HG03565 (cell line): ENCODE data around the gene DFFB.

Experiments used
- ATAC-seq: cut with Tn5 transposase; IDR thresholded peaks from one replicate; pipeline ENCODE4 v1.9.1; 2021; ENCODE audit warnings: mild to moderate bottlenecking, moderate library complexity; ENCODE audit not compliant: unreplicated experiment

DFFB gene

DNA sequence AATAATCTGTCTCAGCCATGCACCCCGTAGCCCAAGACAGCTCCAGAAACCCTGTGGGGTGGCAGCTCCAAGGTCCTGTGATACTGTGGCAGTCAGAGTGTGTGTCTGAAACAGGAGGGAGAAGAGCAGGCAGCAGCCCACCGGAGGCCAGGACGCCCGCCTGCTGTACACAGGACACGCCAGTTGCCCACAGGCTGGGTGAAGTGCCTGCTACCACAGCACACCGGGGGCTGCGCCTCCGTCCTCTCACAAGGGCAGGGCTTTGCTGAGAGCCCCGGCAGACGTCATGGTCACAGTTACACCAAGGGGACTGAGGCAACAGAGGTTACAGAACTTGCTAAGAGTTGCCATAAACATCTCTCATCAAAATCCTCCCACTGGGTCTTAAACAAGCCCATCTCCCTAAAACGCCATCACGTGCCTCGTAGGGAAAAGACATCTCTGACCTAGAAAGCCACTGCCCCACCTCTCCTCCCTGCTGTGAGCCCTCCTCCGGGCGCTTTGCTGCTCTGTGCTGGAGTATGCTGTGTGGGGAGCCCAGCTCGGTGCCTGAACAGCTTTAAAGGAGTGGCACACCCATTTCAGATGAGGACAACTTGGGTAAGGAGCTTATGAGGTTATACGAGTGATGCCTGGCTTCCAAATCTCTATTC, 37.5 kb downstream of the DFFB start:
- ATAC-seq = no peak

- ATAC-seq = no peak
These were observed 38.1 kb downstream of the DFFB start for GRCh38 chr1:3895279-3895950.

GRCh38 chr1:3895951-3896325, 38.7 kb downstream of the DFFB start:
- ATAC-seq = no peak

DNA sequence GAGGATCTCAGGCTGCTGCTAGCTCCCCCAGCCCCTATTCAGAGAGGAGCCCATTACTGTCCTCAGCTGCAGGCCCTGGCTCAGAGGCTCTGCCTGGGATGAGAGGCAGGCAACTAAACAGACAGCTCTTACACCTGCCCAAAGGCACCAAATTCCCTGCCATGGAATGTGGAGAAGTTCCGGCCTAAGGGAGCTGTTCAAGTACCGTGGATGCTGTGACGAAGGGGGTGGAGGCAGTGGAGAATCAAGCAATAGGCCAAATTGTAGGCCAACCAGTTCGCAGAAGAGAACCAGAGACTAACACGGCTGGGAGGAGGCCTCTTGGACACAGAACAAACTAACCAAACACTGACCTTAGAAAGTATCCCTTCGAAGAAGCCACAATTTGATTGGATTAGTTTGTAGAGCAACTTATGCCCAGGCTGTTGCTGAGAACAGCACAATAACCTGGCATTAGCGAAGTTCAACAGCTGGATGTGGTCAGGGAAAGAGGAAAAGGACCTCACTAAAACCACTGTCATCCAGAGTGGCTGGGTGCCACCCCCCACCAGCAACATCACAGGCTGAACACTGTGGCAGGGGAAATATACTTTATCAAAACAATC, 39.2 kb downstream of the DFFB start:
- ATAC-seq = no peak

DNA sequence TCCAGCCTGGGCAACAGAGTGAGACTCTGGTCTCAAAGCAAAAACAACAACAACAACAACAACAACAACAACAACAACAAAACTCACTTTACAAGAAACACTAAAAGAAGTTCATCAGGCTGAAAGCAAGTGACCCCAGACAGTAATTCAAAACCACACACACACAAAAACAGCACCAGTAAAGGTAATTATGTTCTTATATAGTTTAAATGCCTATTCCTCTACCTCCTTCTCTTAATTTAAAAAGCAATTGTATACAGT, 41.1 kb downstream of the DFFB start:
- ATAC-seq = no peak

- ATAC-seq = no peak
These were observed 41.9 kb downstream of the DFFB start for GRCh38 chr1:3898994-3899753.

DNA sequence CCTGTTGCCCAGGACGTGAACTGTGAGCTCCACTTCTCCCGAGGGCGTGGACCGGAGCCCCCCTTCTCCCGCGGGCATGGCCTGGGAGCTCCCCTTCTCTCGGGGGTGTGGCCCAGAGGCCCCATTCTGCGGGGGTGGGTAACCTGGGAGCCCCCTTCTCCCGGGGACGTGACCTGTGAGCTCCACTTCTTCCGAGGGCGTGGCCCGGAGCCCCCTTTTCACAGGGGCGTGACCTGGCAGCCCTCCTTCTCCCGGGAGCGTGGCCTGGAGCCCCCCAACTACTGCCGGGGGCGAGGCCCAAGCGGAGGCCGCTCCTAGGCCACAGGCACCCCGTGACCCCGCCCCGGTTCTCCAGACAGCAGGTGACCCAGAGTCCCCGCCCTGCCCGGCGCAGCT, 42.5 kb downstream of the DFFB start:
- ATAC-seq = peak; percentile 1

GRCh38 chr1:3900150-3900968, 43.1 kb downstream of the DFFB start, which contains the start of gene C1orf174:
C1orf174 (minus strand) TSS chr1:3900272; CDS start chr1:3900186, 86 bp downstream.
- ATAC-seq = peak; percentile 65

DNA sequence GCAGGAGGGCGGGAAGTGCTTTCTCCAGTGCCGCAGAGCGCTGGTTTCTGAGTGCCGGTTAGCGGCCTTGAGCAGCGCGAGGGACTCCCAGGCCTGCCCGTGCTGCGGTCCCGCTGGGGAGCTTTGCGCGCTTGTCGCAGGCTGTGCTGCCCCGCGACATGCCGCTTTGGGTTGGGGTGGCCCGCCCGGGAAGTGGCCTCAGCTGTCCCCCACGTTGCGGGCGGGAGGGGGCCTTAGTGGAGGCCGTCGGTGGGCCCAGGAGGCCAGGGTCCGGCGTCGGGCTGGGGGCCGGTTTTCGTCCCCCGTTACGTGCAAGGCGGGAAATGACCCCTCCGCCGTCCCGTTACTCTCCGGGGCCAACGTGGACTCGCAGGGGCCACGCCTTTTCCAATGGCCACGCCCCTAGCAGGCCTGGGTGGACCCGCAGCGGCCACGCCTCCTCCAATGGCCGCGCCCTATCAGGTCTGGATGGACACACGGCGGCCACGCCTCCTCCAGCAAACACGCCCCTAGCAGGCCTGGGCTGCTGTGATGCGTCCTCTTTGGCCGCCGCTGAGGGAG, 43.8 kb downstream of the DFFB start:
- peak; percentile 38 for ATAC-seq

DNA sequence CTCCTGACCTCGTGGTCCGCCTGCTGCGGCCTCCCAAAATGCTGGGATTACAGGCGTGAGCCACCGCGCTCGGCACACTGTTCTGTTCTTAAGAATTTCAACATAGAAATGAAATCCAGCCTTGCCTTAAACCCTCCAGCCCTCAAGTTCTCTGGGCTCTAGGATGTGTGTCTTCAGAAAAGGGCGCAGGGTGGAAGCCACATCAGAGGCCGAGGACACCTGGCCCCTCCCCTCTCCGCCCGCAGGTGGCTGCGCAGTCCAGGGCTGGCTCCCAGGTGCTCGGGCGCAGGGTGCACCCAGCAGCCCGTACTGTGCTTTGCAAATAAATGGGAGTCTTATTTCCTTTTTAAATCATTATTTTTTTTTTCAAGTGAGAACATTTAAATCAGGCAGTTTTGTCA, 44.8 kb downstream of the DFFB start:
- ATAC-seq = no peak

GRCh38 chr1:3902571-3903091, 45.4 kb downstream of the DFFB start:
- no peak for ATAC-seq

GRCh38 chr1:3903141-3904005, 46.1 kb downstream of the DFFB start:
- no peak for ATAC-seq

DNA sequence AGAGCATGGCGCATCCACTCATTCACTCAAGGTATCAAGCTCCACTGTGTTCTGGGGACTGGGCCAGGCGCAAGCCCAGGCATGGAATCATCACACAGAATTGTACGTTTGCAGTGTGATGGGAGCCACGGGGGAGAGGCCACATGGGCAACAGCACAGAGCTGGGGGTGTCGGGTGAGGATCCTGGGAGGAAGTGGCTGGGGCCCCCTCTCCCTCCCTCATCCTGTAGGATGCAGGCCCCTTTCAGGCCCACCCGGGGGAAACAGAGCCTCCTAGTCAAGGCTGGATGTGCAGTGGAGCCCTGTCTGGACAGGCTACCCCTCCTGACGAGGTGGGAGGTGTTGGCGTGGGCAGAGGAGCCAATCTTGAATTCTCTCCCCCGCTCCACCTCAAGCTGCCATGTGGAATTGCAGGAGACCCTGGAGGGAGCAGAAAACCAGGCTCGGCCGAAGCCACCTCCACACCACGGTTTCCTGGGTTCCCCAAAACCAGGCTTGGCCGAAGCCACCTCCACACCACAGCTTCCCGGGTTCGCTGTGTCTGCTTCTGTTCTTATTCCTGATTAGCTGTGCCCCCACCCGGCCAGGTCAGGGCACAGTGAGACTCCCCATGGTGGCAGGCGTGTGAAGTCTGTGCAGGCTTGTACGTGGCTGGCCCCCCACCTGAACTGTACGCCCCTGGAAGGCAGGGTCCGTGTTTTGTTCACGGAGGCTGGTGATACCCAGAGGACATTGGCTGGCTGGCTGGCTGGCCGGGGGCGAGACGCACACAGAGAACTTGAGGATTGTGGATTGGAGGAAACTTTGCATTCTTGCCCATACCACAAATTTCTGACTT, 46.9 kb downstream of the DFFB start:
- no peak for ATAC-seq

- no peak for ATAC-seq
These were observed 47.5 kb downstream of the DFFB start for GRCh38 chr1:3904843-3905185.

GRCh38 chr1:3905266-3905952, 48.1 kb downstream of the DFFB start:
- ATAC-seq = no peak

DNA sequence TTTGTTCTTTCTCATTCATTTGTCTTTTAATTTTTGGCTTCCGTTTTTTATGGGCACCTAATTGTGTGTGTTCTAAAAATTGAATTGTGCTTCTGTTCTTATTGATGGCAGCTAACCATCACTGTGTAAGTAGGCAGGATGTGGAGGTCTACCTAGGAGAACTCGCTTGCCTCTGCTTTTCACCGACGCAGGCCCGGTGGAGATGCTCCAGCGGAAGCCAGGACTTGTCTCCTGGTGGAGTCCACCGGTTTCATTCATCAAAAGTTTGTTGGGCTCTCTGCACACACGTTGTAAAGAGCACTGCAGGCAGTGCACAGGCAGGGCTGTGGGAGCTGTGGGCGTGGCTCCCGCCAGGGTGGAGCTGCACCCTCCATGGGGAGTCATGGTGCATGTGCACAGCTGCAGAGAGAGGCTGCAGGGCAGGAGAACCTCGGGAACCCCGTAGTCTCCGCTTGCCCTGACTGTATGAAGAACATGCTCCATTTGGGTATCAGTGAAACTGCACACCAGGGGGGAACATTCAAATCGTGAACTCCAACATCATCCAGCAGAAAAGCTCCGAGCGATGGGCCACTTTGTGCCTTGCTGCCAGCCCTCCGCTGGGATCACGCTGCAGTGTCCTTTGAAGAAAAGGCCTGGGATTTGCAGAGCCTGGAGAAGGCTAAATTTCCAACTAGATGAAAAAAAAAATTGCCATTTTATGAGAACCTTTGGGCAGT, 48.8 kb downstream of the DFFB start:
- ATAC-seq = no peak

- ATAC-seq = no peak
These were observed 49.4 kb downstream of the DFFB start for GRCh38 chr1:3906672-3907020.
